Thyroid gland (tissue), 4 donors: ENCODE measurements around the gene SUN2.

ENCODE experiments used
- POLR2A ChIP-seq, 2 donors: fragments of 450-650 bp; IDR thresholded peaks; one replicate each; pipeline ENCODE4 v1.6.1; 2017; ENCODE audit warnings: antibody characterized with exemption in 2 of 2, mild to moderate bottlenecking in 2 of 2, moderate library complexity in 1 of 2
- TF ChIP-seq, protein P1 (sequence below), 6 experiments: fragments of 200-600 bp in 3 of 6; fragments of 450-650 bp in 3 of 6; sonication (generic) in 3 of 6; IDR thresholded peaks; one replicate each; pipeline ENCODE4 v1.5.1; 2016 to 2019; ENCODE audit warnings: antibody characterized with exemption in 6 of 6, mild to moderate bottlenecking in 2 of 6, inconsistent platforms in 1 of 6, moderate library complexity in 1 of 6

GRCh38 chr22:38685761-38686160 is 70.0 kb downstream of the SUN2 start:
- TF ChIP-seq POLR2A (IDR thresholded peaks at IDR 0.05) = no peak
- TF ChIP-seq, protein P1, sequence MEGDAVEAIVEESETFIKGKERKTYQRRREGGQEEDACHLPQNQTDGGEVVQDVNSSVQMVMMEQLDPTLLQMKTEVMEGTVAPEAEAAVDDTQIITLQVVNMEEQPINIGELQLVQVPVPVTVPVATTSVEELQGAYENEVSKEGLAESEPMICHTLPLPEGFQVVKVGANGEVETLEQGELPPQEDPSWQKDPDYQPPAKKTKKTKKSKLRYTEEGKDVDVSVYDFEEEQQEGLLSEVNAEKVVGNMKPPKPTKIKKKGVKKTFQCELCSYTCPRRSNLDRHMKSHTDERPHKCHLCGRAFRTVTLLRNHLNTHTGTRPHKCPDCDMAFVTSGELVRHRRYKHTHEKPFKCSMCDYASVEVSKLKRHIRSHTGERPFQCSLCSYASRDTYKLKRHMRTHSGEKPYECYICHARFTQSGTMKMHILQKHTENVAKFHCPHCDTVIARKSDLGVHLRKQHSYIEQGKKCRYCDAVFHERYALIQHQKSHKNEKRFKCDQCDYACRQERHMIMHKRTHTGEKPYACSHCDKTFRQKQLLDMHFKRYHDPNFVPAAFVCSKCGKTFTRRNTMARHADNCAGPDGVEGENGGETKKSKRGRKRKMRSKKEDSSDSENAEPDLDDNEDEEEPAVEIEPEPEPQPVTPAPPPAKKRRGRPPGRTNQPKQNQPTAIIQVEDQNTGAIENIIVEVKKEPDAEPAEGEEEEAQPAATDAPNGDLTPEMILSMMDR (IDR thresholded peaks at IDR 0.05) = no peak
